ENCODE results near the gene SRP14.
"Not testable (repeated sequence)": the region's sequence is repeated elsewhere in the genome, so short reads cannot be mapped to it uniquely, and the experiment has no call there.

The SRP14 gene

DNA sequence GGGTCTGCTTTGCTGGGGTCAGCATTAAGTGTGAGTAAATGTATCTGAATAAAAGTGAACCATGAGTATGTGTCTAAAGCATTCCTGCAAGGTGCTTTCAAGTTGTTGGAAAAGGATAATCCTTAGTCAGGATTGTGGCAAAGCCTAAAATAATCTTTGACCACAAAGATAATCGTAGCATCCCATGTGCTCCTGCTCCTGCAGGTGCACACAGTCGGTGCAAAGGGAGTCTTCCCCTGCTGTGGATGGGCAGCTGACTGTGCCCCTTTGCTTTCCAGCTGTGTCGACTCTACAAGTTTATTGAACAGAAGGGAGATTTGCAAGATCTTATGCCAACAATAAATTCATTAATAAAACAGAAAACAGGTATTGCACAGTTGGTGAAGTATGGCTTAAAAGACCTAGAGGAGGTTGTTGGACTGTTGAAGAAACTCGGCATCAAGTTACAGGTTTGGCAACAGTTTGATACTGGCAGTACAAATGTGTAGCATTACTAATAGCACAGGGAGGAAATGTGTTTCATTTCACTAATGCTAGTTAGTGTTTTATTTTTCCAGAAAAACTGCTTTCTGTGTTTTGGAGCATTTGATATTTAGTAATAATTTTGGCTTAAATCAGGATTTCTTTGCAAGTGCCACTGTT is 22.6 kb downstream of the SRP14 start:
- no peak for DNase-seq

DNA sequence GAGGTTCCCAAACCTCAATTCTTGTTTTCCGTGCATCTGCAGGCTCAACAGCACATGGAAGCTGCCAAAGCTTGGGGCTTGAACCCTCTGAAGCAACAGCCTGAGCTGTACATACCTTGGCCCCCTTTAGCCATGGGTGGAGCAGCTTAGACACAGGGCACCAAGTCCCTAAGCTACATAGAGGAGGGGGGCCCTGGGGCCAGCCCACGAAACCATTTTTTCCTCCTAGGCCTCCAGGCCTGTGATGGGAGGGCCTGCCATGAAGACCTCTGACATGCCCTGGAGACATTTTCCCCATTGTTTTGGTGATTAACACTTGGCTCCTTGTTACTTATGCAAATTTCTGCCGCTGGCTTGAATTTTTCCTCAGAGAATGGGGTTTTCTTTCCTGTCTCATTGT is 24.6 kb downstream of the SRP14 start:
- no peak for DNase-seq

DNA sequence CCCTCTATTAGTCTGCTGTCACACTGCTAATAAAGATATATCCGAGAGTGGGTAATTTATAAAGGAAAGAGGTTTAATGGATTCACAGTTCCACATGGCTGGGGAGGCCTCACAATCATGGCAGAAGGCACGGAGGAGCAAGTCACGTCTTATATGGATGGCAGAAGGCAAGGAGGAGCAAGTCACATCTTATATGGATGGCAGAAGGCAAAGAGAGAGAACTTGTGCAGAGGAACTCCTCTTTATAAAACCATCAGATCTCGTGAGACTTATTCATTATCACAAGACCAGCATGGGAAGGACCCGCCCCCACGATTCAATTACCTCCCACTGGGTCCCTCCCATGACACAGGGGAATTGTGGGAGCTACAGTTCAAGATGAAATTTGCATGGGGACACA is 25.6 kb downstream of the SRP14 start:
- not testable (repeated sequence) for DNase-seq

DNA sequence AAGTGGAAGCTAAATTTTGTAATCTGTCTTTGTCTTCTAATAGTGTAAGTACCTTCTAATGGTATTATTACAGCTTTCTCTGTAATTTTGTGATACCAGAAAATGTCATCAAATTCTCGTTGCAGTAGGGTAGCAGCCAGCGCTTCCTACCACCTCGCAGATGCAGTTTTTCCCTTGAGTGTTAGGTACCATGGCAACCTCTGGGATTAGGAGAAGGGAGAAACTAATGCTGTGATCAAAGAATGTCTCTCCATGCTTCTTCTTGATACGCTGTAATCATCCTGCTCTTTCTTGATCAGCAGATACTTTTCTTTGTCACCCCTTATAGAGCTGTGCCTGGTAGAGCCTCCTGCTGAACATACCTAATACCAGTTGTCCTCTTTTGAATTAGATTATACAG is 27.7 kb downstream of the SRP14 start:
- no peak for DNase-seq

DNA sequence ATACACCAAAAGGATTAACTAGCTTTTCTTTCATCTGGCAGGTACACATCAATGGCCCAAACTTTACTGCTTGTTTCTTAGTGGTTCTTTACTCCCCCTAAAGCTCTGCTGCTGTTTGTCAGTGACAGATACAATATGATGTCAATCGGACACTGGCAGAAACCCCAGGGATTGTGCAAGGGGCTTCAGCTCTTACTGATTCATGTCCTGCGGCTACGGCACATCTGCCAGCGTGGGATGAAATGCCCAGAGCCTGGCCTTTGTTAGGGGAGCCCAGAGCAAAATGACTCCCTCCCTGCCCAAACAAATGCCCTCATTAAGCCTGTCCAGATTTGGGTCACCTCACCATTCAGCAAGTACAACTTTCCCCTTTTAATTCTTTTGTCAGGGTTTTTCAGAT is 28.3 kb downstream of the SRP14 start:
- no peak for DNase-seq

DNA sequence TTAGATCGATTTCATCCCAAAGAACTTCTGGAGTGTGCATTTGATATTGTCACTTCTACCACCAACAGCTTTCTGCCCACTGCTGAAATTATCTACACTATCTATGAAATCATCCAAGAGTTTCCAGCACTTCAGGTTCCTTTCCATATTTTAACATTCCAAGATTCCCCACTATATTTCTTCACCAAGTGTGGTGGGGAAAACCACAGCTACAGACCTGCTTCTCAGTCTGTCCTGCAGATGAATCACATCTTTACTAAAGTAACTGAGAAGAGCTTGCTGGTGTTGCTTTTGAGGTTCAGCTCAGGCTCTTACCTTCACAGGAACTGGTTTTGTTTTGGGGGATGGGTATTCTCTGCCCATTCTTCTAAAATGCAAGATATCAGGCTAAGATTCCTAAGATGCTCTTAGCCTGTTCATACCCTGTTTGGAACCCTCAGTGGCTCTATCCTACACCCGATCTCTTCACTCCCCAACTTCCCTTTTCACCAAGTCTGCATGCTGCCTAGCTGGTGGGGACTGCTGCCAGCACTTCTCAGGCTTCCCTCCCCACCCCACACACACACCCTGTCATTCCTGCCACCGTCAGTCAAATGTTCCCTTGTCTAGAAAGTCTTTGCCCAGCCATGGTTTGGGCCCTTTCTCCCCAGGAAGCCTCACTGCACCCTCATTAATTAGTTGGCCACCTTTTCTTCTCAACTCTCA is 30.8 kb downstream of the SRP14 start:
- DNase-seq: no peak

DNA sequence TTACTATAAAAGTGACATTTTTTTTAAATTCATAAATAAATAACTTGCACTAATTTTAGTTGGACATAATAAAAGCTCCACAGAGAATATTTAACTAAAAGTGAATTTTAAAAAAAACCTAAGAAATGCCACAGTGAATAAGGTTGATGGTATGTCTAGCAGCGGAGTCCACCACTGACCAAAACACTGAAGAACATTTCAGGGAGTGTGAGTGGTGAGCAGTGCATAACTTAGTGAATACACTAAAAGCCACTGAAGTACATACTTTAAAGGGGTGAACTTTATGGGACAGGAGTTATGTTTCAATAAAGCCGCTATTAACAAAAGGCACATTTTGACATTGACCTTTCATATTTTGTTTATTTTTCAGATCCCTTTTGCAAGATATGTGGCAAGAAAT is 32.3 kb downstream of the SRP14 start:
- DNase-seq: no peak

DNA sequence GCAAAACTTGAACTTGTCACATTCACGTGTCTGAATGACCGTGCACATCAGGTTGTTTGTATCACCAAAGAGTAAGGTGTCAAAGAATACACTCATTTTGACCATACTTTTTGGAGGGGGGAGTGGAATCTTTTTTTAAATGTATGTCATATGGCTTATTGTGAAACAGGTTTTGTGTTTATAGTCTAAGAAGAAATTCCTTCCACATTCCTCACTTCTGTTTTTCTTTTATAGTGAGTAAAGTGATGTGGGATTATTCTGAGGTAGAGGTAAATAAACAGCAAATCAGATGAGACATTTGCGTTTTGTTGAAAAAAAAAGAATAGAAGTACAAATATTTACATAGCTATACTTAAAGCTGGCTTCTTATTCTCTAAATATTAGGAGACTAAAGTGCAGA is 33.0 kb downstream of the SRP14 start:
- no peak for DNase-seq

DNA sequence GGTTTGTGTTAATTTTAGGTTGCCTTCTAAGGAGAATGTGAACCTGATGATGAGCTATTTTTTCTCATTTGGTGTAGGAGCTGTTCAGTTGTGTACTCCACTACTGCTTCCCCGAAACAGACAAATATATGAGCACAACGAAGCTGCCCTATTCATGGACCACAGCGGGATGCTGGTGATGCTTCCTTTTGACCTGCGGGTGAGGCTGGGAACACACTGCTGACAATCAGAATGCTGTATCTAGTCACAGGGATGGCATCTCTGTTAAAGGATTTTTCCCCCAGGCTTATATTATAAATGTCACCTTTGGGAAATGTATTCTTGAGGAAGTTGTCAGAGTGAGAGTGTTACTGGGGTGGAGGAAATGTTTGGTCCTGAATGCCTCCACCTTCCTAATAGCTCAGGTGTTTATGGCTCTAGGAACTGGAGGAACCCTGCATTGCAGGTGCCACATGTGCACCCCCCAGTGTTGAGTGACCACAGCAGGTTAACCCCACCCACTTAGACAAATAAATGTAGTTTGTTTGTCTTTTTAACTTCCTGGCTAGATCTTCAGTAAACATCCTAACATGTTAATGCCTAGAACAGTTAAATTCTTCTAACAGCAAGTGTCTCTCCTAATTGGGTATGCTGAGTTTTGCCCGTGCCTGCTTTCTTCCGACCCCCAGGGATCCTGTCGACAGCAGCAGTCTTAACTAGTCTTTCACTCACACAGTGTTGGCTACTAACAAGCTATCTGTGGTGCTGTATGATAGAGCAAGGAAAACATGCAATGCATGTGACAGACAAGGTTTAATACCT is 35.7 kb downstream of the SRP14 start:
- no peak for DNase-seq

DNA sequence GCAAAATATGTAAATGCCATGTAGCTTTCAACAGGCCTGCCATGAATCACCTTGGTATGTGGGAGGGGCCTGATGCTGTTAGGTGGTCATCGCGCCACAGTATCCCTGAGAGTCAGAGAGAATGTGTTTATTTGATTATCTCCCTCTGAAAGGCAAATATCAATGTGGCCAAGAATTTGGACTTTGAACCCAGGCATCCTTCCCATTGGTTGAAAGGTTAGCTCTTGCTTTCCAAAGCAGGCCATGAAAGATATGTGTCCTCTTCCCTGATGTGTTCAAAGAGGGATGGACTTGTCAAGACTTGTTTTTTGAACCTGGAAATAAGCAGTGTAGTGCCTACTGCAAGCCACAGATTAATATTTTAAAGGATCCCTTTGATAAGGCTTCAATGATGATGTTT is 36.7 kb downstream of the SRP14 start:
- DNase-seq: no peak

DNA sequence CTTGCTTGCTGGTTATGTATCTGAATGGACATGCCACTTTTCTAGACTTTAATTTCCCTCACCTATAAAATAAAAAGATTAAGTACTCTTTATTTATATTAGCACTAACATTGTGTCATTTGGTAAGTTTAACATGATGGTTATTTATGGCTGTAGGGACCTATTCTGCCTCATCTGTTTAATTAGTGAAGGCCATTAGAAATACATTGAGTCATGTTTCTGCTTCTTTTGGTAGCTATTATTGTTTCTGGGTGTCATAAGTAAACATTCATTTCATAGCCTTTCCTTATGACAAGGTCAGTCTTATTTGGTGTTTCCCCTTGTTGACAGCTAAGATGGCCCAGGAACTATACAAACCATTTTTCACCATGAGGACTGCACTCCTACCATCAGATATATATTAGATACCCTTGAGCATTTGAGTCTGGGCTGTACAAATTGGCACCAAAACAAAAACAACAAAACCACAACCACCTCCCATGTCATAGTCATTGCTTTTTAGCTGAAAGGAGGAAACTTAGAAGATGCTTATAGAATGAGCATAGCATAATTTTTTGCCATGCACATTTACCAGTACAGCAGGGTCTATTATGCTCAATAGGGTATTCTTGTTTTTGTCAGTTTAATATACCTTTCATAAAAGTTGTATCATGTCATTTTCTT is 39.3 kb downstream of the SRP14 start:
- DNase-seq: no peak

DNA sequence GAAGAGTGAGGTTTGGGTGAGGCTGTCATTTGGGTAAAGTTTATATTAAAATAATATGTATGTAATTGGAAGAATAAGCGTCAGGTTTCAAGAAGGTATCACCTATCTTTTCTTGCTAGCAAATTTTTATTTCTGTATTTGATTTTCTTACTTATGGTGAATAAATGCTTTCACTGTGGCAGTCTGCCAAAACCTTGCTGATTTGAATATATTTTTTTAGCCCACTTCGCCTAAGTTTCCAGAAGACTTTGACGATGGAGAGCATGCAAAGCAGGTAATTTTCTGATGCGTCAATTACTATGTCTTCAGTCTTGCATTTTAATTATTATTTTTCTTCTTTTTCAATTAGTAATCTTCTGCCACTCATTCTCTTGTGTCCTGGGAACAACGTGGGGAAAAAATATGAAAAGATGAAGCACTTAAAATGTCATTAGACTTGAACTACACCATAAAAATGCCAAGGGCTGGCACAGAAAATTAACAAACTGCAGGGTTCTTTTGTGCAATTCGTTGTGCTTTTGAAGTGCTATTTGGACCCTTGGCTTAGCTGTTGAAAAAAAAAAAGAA is 40.4 kb downstream of the SRP14 start:
- no peak for DNase-seq

DNA sequence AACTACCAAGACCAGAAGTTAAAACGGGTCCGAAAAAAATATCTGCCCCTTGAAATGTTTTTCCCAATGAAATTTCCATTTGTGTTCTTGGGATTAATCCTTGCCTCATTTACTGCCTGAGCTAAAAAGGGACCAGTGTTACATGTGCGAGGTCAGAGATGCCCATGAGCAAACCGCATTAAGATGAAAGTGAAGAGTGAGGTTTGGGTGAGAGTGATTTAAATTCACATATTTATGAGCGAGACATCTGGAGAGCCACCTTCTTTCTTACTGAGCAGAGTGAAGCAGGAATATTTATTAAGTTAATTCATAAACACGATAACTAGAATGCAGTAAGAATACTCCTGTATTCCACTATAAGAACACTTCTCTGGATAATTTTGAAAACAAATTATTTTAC is 41.3 kb downstream of the SRP14 start:
- no peak for DNase-seq

DNA sequence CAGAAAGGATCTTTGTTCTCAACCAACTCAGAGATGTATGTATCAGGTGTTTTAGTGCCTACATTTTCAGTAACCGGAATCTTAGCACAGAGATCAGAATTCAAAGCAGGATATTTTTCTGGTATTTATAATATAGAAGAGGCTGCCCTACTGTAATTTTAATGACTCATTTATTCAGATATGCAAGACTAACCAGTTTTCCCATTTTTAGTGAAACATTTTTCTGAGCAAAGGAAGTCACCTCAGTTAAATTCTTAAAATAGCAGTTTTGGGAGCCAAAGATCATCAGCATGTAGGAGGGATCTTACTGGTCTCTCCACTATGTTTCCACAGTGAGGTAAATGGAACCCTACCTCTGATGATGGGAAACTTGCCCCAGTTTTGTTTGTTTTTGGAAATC is 42.0 kb downstream of the SRP14 start:
- DNase-seq: no peak

DNA sequence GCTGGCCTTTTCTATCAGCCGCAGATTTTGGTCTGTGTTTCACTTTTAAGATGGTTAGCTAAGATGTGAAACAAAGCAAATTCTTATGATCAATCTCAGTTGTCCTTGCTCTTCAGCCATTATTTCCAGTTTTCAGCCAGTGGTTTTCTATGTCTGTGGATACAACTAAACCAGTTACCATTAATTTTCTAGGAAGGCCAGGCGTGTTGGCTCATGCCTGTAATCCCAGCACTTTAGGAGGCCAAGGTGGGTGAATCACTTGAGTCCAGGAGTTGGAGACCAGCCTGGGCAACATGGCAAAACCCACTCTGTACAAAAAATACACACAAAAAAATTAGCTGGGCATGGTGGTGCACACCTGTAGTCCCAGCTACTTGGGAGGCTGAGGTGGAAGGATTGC is 42.8 kb downstream of the SRP14 start:
- DNase-seq: not testable (repeated sequence)

DNA sequence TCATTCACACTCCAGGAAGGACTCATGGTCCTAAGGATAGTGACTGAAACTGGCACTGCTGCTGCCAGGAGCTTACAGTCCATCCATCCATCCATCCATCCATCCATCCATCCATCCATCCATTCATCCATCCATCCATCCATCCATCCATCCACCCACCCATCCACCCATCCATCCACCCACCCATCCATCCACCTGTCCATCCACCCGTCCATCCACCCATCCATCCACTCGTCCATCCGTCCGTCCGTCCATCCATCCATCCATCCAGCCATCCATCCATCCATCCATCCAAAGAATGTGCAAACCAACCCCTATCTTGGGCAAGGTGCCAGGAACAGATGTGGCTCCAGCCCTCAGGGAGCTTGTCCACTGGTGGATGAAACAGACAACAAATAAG is 46.0 kb downstream of the SRP14 start:
- DNase-seq: not testable (repeated sequence)

DNA sequence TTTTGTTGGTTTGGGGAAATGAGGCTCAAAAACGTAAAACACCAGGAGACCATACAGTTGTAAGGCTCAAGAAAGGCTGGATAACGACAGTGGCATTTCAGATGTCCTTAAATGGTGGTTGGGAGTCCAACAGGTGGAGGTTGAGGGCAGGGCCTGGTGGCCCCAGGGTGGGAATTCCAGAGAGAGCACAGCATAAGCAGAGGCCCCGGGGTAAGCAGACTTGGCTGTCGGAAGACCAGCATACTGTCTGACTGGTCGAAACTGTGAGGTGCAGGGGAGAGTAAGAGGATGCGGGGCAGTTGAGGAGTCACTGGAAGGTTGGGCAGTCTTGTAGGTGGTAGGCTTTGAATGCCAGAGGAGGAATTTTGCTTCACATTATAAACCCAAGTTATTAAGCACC is 48.3 kb downstream of the SRP14 start:
- no peak for DNase-seq

DNA sequence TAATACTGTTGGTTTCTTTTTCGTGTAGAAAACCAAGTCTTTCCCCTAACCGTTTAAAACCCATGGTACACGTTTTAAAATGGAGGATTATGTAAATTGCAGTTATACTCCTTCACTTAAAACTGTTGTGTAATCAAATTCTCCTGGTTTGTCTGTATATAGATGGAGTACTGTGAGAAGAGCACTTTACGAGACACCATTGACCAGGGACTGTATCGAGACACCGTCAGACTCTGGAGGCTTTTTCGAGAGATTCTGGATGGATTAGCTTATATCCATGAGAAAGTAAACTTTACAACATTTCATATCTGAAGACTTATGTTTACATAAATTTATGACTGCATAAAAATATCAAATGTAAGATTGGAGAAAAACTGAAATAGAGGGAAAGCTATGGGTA is 51.2 kb downstream of the SRP14 start:
- DNase-seq: no peak

Data from hematopoietic multipotent progenitor cell treated with erythropoietin and hydrocortisone succinate and interleukin-3 and kit ligand, for 8 days (in vitro differentiated cells).